ENCODE data around the gene CDKN2B. TPM values are rescaled to one million over a fixed set of nuclear protein-coding genes. Genes with fewer than 3 reads are reported as not detected.
"Not testable (repeated sequence)": the region's sequence is repeated elsewhere in the genome, so short reads cannot be mapped to it uniquely, and the experiment has no call there.

Gene CDKN2B
- polyA plus RNA-seq, 1 donor: 0.25 TPM

DNA sequence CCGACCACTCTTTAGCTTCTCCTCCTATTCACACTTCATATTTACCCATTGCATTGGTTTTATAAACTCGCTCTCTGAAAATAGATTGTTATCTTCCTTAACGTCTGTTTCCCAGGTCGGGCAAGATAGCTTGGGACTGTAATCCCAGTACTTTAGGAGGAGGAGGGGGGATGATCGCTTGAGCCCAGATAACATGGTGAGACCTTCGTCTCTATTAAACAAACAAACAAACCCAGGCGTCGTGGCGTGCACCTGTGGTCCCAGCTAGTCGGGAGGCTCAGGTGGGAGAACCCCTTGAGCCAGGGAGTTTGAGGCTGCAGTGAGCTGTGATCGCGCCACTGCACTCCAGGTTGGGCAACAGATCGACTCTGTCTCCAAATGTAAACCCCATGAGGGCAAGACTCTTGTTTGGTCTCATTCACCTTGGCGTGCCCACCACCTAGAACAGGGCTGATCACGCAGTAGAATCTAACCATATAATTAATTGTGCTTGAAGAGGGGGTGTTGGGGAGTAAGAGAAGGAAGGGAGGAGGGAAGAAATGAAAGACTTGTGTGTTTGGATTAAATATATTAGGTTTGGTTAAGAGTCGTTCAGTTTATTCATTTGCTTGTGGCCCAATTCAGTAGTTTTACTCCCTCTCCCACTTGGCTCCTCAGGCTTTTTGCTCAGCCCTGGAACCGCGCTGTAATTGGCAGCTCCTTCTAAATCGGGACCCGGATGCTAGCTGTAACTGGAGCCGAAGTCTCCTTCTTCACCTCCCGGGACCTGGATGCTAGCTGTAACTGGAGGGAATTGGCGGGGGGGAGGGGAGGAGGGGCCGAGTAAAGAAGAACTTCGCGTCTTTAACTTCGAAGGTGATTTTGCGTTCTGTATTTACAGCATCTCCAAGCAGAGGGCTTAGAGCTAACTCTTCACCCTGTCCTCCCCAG lies 39.8 kb downstream of the CDKN2B start:
- no peak for DNase-seq (ENCODE audit: low read depth)

DNA sequence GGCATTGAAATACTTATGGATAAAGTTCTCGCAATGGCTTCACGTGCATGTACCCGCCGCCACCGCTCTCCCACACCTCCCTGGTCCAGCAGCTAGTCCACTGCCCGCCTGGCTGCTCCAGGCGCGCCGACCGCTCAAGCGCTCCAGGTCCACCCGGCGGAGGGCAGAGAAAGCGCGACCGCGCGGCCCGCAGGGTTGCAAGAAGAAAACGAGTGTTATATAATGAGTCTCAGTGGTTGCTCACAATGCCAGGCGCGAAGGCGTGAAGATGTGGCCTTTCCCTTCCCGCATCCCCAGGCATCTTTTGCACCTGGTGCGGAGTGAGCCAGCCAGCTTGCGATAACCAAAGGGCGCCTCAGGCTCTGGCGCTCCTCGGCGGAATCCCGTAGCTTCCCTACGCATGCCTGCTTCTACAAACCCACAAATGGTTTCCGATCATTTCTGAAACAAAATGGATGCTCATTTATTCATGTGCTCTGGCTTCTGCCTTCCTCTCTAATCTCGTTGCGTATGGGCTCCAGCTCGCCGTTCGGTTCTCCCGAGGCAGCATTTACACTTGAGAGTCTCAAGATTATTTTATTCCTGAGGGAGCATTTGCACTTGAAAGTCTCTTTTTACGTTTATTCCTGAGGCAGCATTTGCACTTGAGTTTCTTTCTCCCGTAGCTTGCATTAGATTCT lies 40.6 kb downstream of the CDKN2B start:
- DNase-seq (ENCODE audit: low read depth): no peak

DNA sequence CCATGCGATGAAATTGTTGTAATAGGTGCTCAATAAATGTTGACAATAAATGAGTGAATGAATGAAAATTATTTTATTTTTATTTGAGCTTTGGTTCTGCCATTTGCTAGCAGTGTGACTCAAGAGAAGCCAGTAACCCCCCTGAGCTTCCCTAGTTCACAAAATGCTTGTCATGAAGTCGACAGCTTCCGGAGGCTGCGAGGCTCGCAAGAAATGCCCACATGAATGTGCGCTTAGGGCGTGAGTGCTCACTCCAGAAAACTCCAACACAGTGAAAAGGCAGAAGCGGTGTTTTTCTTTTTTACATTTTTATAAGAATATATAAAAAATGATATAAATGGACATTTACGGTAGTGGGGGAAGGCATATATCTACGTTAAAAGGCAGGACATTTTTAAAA lies 41.4 kb downstream of the CDKN2B start:
- no peak for DNase-seq (ENCODE audit: low read depth)

DNA sequence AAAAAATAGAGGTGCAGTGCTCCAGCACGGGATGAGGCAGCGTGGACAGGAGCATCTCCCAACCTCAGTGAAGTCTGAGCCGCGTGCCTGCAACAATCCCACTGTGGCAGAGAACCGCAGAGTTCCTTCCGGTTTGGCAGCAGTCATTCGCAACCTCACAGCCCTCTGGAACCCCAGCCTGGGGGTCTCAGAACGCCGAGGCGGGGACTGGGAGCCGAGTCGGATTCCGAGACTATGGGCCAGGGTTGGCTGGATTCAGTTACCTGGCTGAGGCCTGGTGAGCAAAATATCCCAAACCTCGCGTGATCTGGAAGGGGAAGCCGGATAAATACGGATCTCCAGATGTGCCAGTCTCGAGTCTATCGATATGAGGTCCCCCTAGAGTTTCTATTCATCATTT lies 41.9 kb downstream of the CDKN2B start:
- no peak for DNase-seq (ENCODE audit: low read depth)

DNA sequence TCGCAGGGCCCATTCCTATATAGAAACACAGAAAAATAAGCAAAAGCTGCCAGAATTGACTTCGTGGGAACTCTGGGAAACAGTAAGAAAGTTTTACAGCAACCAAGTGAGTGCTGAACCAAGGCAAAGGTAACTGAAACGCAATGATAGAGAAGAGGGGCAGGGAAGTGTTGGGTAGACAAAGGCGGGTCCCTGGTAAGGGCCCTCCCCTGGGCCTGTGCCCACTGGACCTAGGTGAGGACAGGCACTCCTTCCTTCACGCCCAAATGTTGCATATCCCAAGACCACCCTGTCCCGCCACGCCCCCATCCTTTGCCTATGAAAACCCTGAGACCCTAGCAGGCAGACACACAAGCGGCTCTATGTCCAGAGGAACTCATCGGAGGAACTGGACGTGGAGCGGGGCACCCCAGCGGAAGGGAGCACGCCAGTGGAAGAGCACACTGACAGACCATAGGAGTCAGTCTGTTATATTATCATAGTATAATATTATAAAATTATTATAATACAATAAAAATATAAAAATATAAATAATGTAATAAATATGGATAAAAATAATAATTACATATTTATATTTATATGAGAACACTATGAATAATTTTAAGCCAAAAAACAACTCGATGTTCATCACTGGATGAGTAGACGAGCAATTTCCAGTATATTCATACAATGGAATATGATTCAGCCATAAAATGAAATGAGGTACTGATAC lies 42.8 kb downstream of the CDKN2B start:
- no peak for DNase-seq (ENCODE audit: low read depth)

DNA sequence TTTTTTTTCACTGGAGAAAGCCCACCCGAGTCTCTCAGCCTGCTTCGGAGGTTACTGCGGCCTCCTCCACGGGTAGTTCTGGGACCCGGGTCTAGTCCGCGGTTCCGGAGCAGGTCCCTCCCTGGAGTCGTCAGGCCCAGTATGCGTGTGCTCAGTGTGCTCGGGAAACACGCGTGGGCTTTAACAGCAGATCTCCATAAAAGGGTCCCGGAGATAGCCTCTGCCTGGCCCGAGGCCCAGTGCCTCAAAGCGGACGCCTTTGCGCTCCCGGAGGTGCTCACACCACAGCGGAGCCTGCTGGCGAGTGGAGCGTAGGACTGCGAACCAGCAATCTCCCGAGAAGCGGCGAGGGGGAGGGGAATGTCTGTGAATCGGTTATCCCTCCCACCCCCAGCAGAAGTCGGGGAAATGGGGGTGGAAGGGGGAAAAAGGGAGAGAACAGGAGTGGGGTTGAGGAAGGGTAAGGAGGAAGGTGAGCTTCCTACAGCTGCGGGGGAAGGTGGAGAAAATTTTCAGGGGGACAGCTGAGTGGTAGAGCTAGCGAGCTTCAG lies 43.6 kb downstream of the CDKN2B start:
- no peak for DNase-seq (ENCODE audit: low read depth)

DNA sequence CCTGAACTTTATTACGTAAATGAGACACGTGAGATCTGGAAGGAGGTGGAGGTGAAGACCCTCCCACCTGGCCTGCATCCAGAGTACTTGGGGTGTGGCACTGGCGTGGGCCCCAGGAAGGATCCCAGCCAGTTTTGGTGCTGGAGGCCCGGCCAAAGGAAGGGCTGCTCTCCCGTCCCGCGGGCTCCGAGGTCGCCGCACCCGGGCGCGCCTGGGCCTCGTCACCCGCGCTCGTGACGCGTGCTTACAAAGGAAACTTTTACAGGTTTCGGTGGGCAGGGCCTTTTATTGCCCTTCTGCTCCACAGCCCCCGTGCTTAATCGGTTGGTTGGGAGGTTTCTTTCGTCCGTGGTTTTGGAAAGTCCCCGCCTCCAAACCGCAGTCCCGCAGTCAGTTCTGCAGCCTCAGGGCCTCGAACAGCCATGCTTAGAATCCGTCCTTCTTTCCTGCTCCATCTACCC lies 44.1 kb downstream of the CDKN2B start:
- DNase-seq (ENCODE audit: low read depth): no peak

DNA sequence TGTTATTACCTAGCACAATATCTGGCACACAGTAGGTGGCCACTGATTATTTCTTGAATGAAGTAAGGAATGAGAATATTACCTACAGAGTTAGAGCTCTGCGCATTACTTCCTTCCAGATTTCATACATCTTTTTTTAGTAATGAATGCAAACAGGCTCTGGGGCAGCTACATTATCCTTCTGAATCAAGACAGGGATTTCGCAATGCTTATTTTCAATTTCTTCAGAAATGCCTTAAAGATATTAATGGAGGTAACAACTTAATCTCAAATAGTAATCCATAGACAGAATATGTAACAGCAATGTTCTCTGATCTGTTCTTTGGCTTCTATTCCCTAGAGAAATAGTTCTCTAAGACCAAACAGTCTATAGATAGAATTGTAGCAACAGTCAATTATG lies 47.5 kb downstream of the CDKN2B start:
- no peak for DNase-seq (ENCODE audit: low read depth)

DNA sequence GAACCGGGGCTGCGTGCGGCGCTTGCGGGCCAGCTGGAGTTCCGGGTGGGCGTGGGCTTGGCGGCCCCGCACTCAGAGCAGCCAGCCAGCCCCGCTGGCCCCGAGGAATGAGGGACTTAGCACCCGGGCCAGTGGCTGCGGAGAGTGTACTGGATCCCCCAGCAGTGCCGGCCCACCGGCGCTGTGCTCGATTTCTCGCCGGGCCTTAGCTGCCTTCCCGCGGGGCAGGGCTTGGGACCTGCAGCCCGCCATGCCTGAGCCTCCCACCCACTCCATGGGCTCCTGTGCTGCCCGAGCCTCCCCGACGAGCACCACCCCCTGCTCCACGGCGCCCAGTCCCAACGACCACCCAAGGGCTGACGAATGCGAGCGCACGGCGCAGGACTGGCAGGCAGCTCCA lies 49.8 kb downstream of the CDKN2B start:
- DNase-seq (ENCODE audit: low read depth): not testable (repeated sequence)

DNA sequence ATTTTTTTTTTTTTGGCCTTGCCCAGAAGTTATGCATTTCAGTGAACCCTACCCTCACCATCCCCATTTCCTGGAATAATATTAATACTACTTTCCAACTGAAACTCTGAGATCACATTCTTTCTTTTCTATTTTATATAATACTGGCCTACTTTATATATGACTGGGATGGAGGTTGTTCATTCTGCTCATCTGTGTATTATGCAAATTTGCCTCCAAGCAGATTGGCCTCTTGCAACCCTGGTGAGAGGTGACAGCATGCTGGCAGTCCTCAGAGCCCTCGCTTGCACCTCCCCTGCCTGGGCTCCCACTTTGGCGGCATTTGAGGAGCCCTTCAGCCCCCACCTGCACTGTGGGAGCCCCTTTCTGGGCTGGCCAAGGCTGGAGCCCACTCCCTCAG lies 50.3 kb downstream of the CDKN2B start:
- no peak for DNase-seq (ENCODE audit: low read depth)

Other genes with a start within 250 kb of the CDKN2B start
- 23.5 TPM for gene MTAP, start 206.7 kb downstream of the CDKN2B start, polyA plus RNA-seq (ENCODE audit: insufficient read length)
- 0.30 TPM for gene CDKN2A, start 14.9 kb downstream of the CDKN2B start, polyA plus RNA-seq (ENCODE audit: insufficient read length)
- 0.15 TPM for gene CDKN2B-AS1, start 14.5 kb downstream of the CDKN2B start, polyA plus RNA-seq (ENCODE audit: insufficient read length)